Ovary (tissue), 9 donors: ENCODE data around the gene CAMKMT. TPM values are rescaled to one million over a fixed set of nuclear protein-coding genes. Genes with fewer than 3 reads are reported as not detected.

Experiments
- DNase-seq, 5 donors: peaks; one replicate each; pipeline ENCODE4 v3.0.0-alpha.2; 2019 to 2020
- H3K27ac ChIP-seq, 2 donors: fragments of 200-600 bp; one replicate each; pipeline versions ENCODE4 v1.5.1 to v1.8.0; 2019 to 2022
- H3K27me3 ChIP-seq: fragments of 200-600 bp; one replicate; pipeline ENCODE4 v1.8.0; 2022
- H3K36me3 ChIP-seq: fragments of 200-600 bp; sonication (generic); one replicate; pipeline ENCODE4 v1.5.1; 2019
- H3K4me1 ChIP-seq: one replicate; pipeline ENCODE4 v1.8.1; 2013; ENCODE audit warnings: mild to moderate bottlenecking, moderate library complexity; ENCODE audit not compliant: insufficient read depth
- H3K4me3 ChIP-seq: fragments of 200-600 bp; sonication (generic); one replicate; pipeline ENCODE4 v1.5.1; 2017
- H3K9me3 ChIP-seq, 2 donors: fragments of 200-600 bp in 1 of 2; sonication (generic) in 1 of 2; one replicate each; pipeline versions ENCODE4 v1.5.1 to v1.8.1; 2013 to 2019; ENCODE audit warnings: mild to moderate bottlenecking in 1 of 2, moderate library complexity in 1 of 2
- CTCF ChIP-seq, 3 donors: fragments of 450-650 bp in 2 of 3; fragments of 200-600 bp in 1 of 3; IDR thresholded peaks; one replicate each; pipeline versions ENCODE4 v1.5.1 to v1.8.0; 2016 to 2022; ENCODE audit warnings: antibody characterized with exemption in 3 of 3, mild to moderate bottlenecking in 1 of 3
- EP300 ChIP-seq: sonication (generic); formaldehyde crosslinking; IDR thresholded peaks from one replicate; pipeline ENCODE4 v1.6.1; 2017; ENCODE audit warnings: antibody characterized with exemption
- POLR2A ChIP-seq: fragments of 450-650 bp; IDR thresholded peaks from one replicate; pipeline ENCODE4 v1.6.1; 2017; ENCODE audit warnings: antibody characterized with exemption, mild to moderate bottlenecking, moderate library complexity
- WGBS, 3 donors: extraction: QIAGEN DNeasy Blood & Tissue Kit in 1 of 3; methylation state at CpG; one replicate each; pipeline versions ENCODE4 v1.1.5 to v1.1.7; 2013 to 2017; 5-methylcytosine and 5-hydroxymethylcytosine counted together
- intact Hi-C, 4 donors: fragments of 100-400 bp; cut with DNase I; formaldehyde crosslinking; loops; one replicate each; pipeline versions ENCODE4 v1.11.0 to v1.15.1; 2022 to 2023
- polyA plus RNA-seq, 2 donors: library from polyadenylated mRNA; stranded (reverse); fragments of 200-250 nt in 1 of 2; fragments of 350-450 nt in 1 of 2; fragmentation: Illumina TruSeq in 1 of 2; extraction: RNeasy Lipid Tissue Mini Kit (QIAGEN cat#74804) in 1 of 2; gene quantifications; one replicate each; pipeline ENCODE4 v1.2.3, GENCODE V29; 2013 to 2014
- total RNA-seq, 7 donors: library from RNA; depleted of rRNA in 2 of 7; stranded (reverse); fragments of >200 nt in 2 of 7; fragmentation: NEBNext Ultra II Directional in 3 of 7; extraction: Animal tissue kit (Norgen Biotek cat#: 25700) in 3 of 7; gene quantifications; one replicate each; pipeline versions ENCODE4 v1.1.0 to v1.2.4, GENCODE V29; 2016 to 2023
- donor health status: DM: no; HTN: no; CAD: no; lungs with moderate emphysema.
- donor health status: DM: no; HTN: no; CAD: no.
- donor health status: Bipolar disorder and iron deficiency.
- donor health status: DM: yes; HTN: yes; CAD: no.
- donor health status: DM: no; HTN: no; CAD: no.
- donor health status: DM: yes; HTN: yes; CAD: no.

CAMKMT gene
- total and polyA plus RNA-seq, 9 donors = 3.5 to 10.7 (median 8.9) TPM

DNA sequence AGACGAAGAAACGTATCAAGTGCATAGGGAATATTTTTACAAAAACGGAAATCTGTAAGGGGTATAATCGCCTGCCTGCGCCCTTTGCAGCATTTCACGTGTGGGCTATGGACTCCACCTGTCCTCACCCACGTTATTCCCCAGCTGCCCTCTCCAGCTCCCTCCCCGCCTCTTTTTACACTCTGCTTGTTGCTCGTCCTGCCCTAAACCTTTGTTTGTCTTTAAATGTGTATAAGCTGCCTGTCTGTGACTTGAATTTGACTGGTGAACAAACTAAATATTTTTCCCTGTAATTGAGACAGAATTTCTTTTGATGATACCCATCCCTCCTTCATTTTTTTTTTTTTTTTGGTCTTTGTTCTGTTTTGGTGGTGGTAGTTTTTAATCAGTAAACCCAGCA, 410.4 kb downstream of the CAMKMT start:
- H3K36me3 ChIP-seq = no peaks in the 10 kb centered on the region
- intact Hi-C loops = no loop called here
- DNase-seq = no peak
- no peaks in the 10 kb centered on the region for H3K4me1 ChIP-seq
- H3K9me3 ChIP-seq = no peaks in the 10 kb centered on the region
- H3K4me3 ChIP-seq = no peak overlapping the region
- H3K27ac ChIP-seq = no peak overlapping the region
- WGBS, 3 donors = 89 to 93% (median 90%) methylated on average over 9 of the region's 9 CpGs
- no peaks in the 10 kb centered on the region for H3K27me3 ChIP-seq
- no peak for TF ChIP-seq CTCF (IDR thresholded peaks at IDR 0.05)

- no peak for DNase-seq
- Histone ChIP-seq H3K4me3 (no peak overlapping the region), H3K4me1 (no peaks in the 10 kb centered on the region), H3K36me3 (no peaks in the 10 kb centered on the region), H3K27ac (no peak overlapping the region), H3K27me3 (no peaks in the 10 kb centered on the region), H3K9me3 (no peaks in the 10 kb centered on the region)
- WGBS, 3 donors = 67 to 72% (median 67%) methylated on average over 2 of the region's 2 CpGs
- no peak for TF ChIP-seq EP300
- TF ChIP-seq POLR2A = no peak
- no peak for TF ChIP-seq CTCF (IDR thresholded peaks at IDR 0.05)
- intact Hi-C loops = no loop called here
These were observed 411.1 kb downstream of the CAMKMT start for GRCh38 chr2:44772669-44773378.

GRCh38 chr2:44774826-44775492, 413.2 kb downstream of the CAMKMT start:
- DNase-seq = no peak
- H3K36me3 ChIP-seq = no peaks in the 10 kb centered on the region
- WGBS, 3 donors = 93 to 97% (median 93%) methylated on average over 4 of the region's 4 CpGs
- no peaks in the 10 kb centered on the region for H3K27me3 ChIP-seq
- intact Hi-C loops = no loop called here
- H3K9me3 ChIP-seq = peaks cover 0 to 4% of the 10 kb centered on the region in 2 donors
- H3K4me1 ChIP-seq = no peaks in the 10 kb centered on the region
- TF ChIP-seq EP300 (no peak), CTCF (IDR thresholded peaks at IDR 0.05) (no peak), POLR2A (no peak)
- no peak overlapping the region for H3K27ac ChIP-seq
- no peak overlapping the region for H3K4me3 ChIP-seq

DNA sequence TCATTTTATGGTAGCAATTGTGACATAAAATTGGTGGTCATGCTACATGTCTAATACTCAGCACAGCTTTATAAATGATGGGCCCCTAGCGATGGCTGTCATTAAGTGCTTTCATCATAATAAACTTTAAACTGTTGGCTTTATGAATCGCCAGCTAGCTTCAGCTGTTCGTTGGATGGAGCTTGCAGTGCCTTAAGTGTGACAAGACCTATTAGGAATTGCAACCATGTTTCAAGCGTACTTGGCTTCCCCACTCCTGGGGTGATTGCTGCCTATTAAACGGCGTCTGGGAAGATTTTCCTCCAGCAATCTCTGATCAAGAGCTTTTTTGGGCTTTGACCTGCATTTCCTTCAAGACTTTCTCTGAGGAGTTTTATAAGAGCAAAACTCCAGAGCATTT, 415.3 kb downstream of the CAMKMT start:
- H3K27me3 ChIP-seq = no peaks in the 10 kb centered on the region
- DNase-seq = no peak
- peaks cover 0 to 7% of the 10 kb centered on the region in 2 donors for H3K9me3 ChIP-seq
- 50 to 65% (median 62%) methylated on average over 6 of the region's 6 CpGs for WGBS, 3 donors
- H3K36me3 ChIP-seq = no peaks in the 10 kb centered on the region
- no peaks in the 10 kb centered on the region for H3K4me1 ChIP-seq
- H3K4me3 ChIP-seq = no peak overlapping the region
- TF ChIP-seq EP300 (no peak), CTCF (IDR thresholded peaks at IDR 0.05) (no peak), POLR2A (no peak)
- intact Hi-C loops = no loop called here
- H3K27ac ChIP-seq = no peak overlapping the region
